Right lobe of liver (tissue), 4 donors: ENCODE data around the gene RPS6KA4.

ENCODE experiments used
- POLR2A ChIP-seq: fragments of 450-650 bp; IDR thresholded peaks from one replicate; pipeline ENCODE4 v1.6.1; 2017; ENCODE audit warnings: antibody characterized with exemption, mild to moderate bottlenecking
- TF ChIP-seq, protein P1 (sequence below), 4 donors: fragments of 200-600 bp in 3 of 4; fragments of 450-650 bp in 1 of 4; IDR thresholded peaks; one replicate each; pipeline versions ENCODE4 v1.5.1 to v1.8.0; 2016 to 2022; ENCODE audit warnings: antibody characterized with exemption in 4 of 4, mild to moderate bottlenecking in 2 of 4
- donor health status: DM: no; HTN: no; CAD: no.
- donor health status: DM: no; HTN: no; CAD: no.
- donor health status: DM: no; HTN: yes; CAD: no.

DNA sequence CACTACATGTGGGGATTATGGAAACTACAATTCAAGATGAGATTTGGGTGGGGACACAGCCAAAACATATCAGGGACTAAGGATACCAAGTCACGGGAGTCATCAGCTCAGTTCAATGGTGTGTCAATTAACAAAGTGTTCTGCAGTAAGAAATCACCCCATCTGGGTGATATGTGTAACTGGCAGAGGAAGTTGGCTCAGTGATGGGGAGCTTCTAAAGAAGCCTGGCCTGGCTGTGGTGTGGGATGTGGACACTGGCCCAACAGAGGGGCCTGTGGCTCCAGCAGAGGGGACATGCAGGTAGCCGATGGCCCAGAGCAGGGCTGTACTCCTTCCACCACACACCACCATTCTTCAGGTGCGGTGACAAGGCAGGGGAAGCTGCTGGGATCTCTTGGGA, 31.6 kb downstream of the RPS6KA4 start:
- TF ChIP-seq, protein P1, sequence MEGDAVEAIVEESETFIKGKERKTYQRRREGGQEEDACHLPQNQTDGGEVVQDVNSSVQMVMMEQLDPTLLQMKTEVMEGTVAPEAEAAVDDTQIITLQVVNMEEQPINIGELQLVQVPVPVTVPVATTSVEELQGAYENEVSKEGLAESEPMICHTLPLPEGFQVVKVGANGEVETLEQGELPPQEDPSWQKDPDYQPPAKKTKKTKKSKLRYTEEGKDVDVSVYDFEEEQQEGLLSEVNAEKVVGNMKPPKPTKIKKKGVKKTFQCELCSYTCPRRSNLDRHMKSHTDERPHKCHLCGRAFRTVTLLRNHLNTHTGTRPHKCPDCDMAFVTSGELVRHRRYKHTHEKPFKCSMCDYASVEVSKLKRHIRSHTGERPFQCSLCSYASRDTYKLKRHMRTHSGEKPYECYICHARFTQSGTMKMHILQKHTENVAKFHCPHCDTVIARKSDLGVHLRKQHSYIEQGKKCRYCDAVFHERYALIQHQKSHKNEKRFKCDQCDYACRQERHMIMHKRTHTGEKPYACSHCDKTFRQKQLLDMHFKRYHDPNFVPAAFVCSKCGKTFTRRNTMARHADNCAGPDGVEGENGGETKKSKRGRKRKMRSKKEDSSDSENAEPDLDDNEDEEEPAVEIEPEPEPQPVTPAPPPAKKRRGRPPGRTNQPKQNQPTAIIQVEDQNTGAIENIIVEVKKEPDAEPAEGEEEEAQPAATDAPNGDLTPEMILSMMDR (IDR thresholded peaks at IDR 0.05) = no peak
- no peak for TF ChIP-seq POLR2A
